ENCODE results near the gene TBC1D7. TPM values are rescaled to one million over a fixed set of nuclear protein-coding genes. Genes with fewer than 3 reads are reported as not detected.

The TBC1D7 gene
- total RNA-seq, 1 donor from 2014 or later: 27.9 TPM

DNA sequence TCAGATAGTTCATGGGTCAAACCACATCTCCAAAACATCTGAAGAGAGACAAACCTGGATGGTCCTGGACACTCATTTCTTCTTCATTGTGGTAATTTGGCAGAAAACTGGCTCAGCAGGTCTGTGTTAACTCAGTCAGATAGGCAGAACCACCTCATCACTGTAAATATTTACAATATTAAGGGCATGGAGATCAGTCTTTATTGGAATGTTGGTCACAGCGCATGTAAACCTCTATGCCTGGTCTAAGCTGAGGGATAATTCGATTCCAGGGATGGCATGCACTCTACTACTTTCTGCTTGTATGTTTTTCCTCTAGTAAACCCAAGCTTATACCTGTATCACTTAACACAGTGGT, 4.0 kb upstream of the TBC1D7 start:
- H3K4me1 ChIP-seq (ENCODE audit: insufficient read depth, low read length): peaks cover 11% of the 10 kb centered on the region
- H3K9me3 Mint-ChIP-seq (ENCODE audit: unreplicated experiment): no peaks in the 10 kb centered on the region
- no peaks in the 10 kb centered on the region for H3K27me3 ChIP-seq (ENCODE audit: insufficient read depth, low read length)
- H3K36me3 Mint-ChIP-seq (ENCODE audit: low read depth, unreplicated experiment): no peaks in the 10 kb centered on the region
- H3K27me3 Mint-ChIP-seq (ENCODE audit: low read depth, unreplicated experiment): peaks cover 2% of the 10 kb centered on the region
- no peak overlapping the region for H3K27ac Mint-ChIP-seq (ENCODE audit: unreplicated experiment)
- no peak overlapping the region for H2AFZ ChIP-seq (ENCODE audit: low read depth, low read length)
- H3K27ac ChIP-seq (ENCODE audit: low read depth, low read length): no peak overlapping the region
- H3K9me3 ChIP-seq (ENCODE audit: insufficient read depth, low read depth, low read length): no peaks in the 10 kb centered on the region
- no peak overlapping the region for H3K4me3 Mint-ChIP-seq (ENCODE audit: unreplicated experiment)
- peaks cover 6% of the 10 kb centered on the region for H3K4me1 Mint-ChIP-seq (ENCODE audit: low read depth, unreplicated experiment)
- DNase-seq (ENCODE audit: low read depth) (no peak), FAIRE-seq (no peak)
- no peak overlapping the region for H3K4me2 ChIP-seq (ENCODE audit: low read length)
- no peaks in the 10 kb centered on the region for H4K20me1 ChIP-seq (ENCODE audit: insufficient read depth, low read length)
- peaks cover 9% of the 10 kb centered on the region for H3K79me2 ChIP-seq (ENCODE audit: insufficient read depth, low read length)
- no peak for TF ChIP-seq EZH2 (IDR thresholded peaks at IDR 0.05; ENCODE audit: insufficient read depth, low read length)
- TF ChIP-seq, protein P1, sequence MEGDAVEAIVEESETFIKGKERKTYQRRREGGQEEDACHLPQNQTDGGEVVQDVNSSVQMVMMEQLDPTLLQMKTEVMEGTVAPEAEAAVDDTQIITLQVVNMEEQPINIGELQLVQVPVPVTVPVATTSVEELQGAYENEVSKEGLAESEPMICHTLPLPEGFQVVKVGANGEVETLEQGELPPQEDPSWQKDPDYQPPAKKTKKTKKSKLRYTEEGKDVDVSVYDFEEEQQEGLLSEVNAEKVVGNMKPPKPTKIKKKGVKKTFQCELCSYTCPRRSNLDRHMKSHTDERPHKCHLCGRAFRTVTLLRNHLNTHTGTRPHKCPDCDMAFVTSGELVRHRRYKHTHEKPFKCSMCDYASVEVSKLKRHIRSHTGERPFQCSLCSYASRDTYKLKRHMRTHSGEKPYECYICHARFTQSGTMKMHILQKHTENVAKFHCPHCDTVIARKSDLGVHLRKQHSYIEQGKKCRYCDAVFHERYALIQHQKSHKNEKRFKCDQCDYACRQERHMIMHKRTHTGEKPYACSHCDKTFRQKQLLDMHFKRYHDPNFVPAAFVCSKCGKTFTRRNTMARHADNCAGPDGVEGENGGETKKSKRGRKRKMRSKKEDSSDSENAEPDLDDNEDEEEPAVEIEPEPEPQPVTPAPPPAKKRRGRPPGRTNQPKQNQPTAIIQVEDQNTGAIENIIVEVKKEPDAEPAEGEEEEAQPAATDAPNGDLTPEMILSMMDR (IDR thresholded peaks at IDR 0.05; ENCODE audit: insufficient read depth, low read depth, low read length): no peak
- H3K9ac ChIP-seq (ENCODE audit: low read length): no peak overlapping the region
- no peak overlapping the region for H3K4me3 ChIP-seq (ENCODE audit: insufficient read depth, low read depth, low read length)
- H3K36me3 ChIP-seq (ENCODE audit: insufficient read depth, low read length): no peaks in the 10 kb centered on the region

DNA sequence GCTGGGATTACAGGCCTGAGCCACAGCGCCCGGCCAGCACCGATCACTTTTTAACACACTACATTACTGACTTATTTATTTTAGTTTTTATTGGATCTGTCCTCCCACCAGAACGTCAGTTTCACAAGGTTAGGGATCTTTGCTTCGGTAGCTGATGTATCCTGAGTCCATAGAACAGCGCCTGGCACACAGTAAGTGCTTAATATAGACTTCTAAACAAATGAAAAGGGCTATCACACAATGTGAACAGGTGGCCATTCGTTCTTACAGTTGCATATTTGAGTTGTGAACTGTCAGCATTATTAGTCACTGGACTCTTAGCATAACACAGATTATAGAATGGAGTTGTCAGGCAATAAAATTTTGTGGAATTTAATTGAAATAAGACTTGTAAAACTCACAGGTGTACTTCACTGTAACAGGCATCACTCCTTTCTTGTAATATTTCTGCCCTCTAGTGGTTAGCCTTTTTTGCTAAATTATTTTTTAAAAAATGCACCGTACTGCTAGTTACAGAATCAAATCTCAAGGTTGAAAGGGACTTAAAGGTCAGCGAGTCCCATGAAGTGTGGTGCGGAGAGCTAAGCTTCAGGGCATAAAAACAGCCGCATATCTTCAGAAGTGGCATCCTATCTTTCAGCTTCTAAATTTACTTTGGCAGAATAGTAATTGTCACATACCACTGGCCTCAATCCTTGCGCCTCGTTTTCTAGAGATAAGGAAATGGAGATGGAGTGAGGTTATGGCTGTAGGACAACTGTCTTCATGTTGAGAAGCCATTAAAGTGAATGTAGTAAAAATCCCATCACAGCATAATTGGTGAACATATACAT, 3.4 kb upstream of the TBC1D7 start:
- Histone ChIP-seq H3K9ac (ENCODE audit: low read length) (no peak overlapping the region), H3K79me2 (ENCODE audit: insufficient read depth, low read length) (peaks cover 15% of the 10 kb centered on the region), H3K4me3 (ENCODE audit: insufficient read depth, low read depth, low read length) (no peak overlapping the region), H4K20me1 (ENCODE audit: insufficient read depth, low read length) (no peaks in the 10 kb centered on the region), H2AFZ (ENCODE audit: low read depth, low read length) (no peak overlapping the region), H3K4me2 (ENCODE audit: low read length) (no peak overlapping the region), H3K36me3 (ENCODE audit: insufficient read depth, low read length) (no peaks in the 10 kb centered on the region), H3K9me3 (ENCODE audit: insufficient read depth, low read depth, low read length) (no peaks in the 10 kb centered on the region), H3K27me3 (ENCODE audit: insufficient read depth, low read length) (no peaks in the 10 kb centered on the region), H3K4me1 (ENCODE audit: insufficient read depth, low read length) (peaks cover 11% of the 10 kb centered on the region), H3K27ac (ENCODE audit: low read depth, low read length) (no peak overlapping the region)
- Mint-ChIP-seq H3K4me1 (ENCODE audit: low read depth, unreplicated experiment) (peaks cover 6% of the 10 kb centered on the region), H3K4me3 (ENCODE audit: unreplicated experiment) (no peak overlapping the region), H3K27me3 (ENCODE audit: low read depth, unreplicated experiment) (peaks cover 2% of the 10 kb centered on the region), H3K9me3 (ENCODE audit: unreplicated experiment) (no peaks in the 10 kb centered on the region), H3K27ac (ENCODE audit: unreplicated experiment) (no peak overlapping the region), H3K36me3 (ENCODE audit: low read depth, unreplicated experiment) (no peaks in the 10 kb centered on the region)
- FAIRE-seq (no peak), DNase-seq (ENCODE audit: low read depth) (no peak)
- TF ChIP-seq, protein P1 (IDR thresholded peaks at IDR 0.05; ENCODE audit: insufficient read depth, low read depth, low read length): peak; percentile 75
- TF ChIP-seq EZH2 (IDR thresholded peaks at IDR 0.05; ENCODE audit: insufficient read depth, low read length): no peak

- Histone ChIP-seq H3K9me3 (ENCODE audit: insufficient read depth, low read depth, low read length) (no peaks in the 10 kb centered on the region), H4K20me1 (ENCODE audit: insufficient read depth, low read length) (no peaks in the 10 kb centered on the region), H3K4me2 (ENCODE audit: low read length) (peak overlapping the region; percentile 97), H3K36me3 (ENCODE audit: insufficient read depth, low read length) (peaks cover 12% of the 10 kb centered on the region), H3K4me1 (ENCODE audit: insufficient read depth, low read length) (peaks cover 6% of the 10 kb centered on the region), H2AFZ (ENCODE audit: low read depth, low read length) (peak overlapping the region; percentile 92), H3K4me3 (ENCODE audit: insufficient read depth, low read depth, low read length) (peak overlapping the region; percentile 92), H3K27ac (ENCODE audit: low read depth, low read length) (peak overlapping the region; percentile 87), H3K27me3 (ENCODE audit: insufficient read depth, low read length) (no peaks in the 10 kb centered on the region), H3K79me2 (ENCODE audit: insufficient read depth, low read length) (peaks cover 18% of the 10 kb centered on the region), H3K9ac (ENCODE audit: low read length) (peak overlapping the region; percentile 93)
- H3K36me3 Mint-ChIP-seq (ENCODE audit: low read depth, unreplicated experiment): peaks cover 2% of the 10 kb centered on the region
- H3K4me3 Mint-ChIP-seq (ENCODE audit: unreplicated experiment): peak overlapping the region; percentile 94
- peaks cover 2% of the 10 kb centered on the region for H3K27me3 Mint-ChIP-seq (ENCODE audit: low read depth, unreplicated experiment)
- FAIRE-seq (no peak), DNase-seq (ENCODE audit: low read depth) (no peak)
- H3K4me1 Mint-ChIP-seq (ENCODE audit: low read depth, unreplicated experiment): peaks cover 5% of the 10 kb centered on the region
- TF ChIP-seq, protein P1 (IDR thresholded peaks at IDR 0.05; ENCODE audit: insufficient read depth, low read depth, low read length): no peak
- no peak for TF ChIP-seq EZH2 (IDR thresholded peaks at IDR 0.05; ENCODE audit: insufficient read depth, low read length)
- peak overlapping the region; percentile 90 for H3K27ac Mint-ChIP-seq (ENCODE audit: unreplicated experiment)
- no peaks in the 10 kb centered on the region for H3K9me3 Mint-ChIP-seq (ENCODE audit: unreplicated experiment)
Observed at GRCh38 chr6:13328875-13329183, 492 bp upstream of the TBC1D7 start.
